Measurements from ENCODE around the gene MRPS2.
"Not testable (repeated sequence)": the region's sequence is repeated elsewhere in the genome, so short reads cannot be mapped to it uniquely, and the experiment has no call there.

The MRPS2 gene

DNA sequence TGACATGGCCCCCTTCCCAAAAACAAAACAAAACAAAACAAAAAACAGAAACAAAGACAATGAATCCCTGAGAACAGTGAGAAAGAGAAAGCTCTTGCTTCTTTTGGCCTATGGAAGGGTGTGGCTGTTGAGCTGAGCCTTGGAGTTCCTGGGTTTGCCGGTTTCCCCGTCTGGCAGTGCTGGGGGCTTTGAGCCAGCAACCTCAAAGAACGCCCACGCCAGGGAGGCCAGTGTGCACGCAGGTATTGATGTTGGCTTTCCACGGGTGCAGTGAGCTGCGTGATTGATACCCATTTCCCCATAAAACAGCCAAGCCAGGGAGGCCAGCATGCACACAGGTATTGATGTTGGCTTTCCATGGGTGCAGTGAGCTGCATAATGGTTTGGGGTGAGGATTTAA lies 12.4 kb downstream of the MRPS2 start:
- CTCF ChIA-PET = no interaction called here
- Mint-ChIP-seq H3K27ac (no peak overlapping the region), H3K4me3 (no peak overlapping the region), H3K27me3 (peaks cover 13% of the 10 kb centered on the region), H3K36me3 (no peaks in the 10 kb centered on the region), H3K9me3 (peaks cover 6% of the 10 kb centered on the region), H3K4me1 (peaks cover 6% of the 10 kb centered on the region)
- DNase-seq = no peak

GRCh38 chr9:135513351-135513846 lies 12.9 kb downstream of the MRPS2 start:
- Mint-ChIP-seq H3K36me3 (no peaks in the 10 kb centered on the region), H3K27ac (no peak overlapping the region), H3K4me1 (peaks cover 6% of the 10 kb centered on the region), H3K27me3 (peaks cover 8% of the 10 kb centered on the region), H3K4me3 (no peak overlapping the region), H3K9me3 (peaks cover 6% of the 10 kb centered on the region)
- CTCF ChIA-PET = no interaction called here
- DNase-seq = no peak

DNA sequence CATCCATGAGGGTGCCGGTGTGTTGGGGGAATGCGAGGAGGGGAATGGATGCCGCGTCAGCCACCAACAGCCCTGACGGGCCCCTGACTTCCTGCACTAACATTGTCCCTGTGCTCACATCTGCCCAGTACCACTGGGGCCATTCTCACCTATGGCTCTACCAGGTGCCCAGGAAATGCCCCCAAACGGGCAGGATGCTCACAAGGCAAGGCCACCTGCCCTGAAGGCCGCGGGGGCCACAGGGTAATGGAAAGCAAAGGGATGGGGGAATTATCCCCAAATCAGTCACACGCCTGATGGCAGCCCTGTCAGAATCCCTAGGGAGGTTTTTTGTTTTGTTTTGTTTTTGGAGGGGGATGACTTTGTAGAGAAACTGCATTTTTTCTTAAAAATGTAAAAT lies 13.4 kb downstream of the MRPS2 start:
- DNase-seq, H3K27me3 Mint-ChIP-seq, H3K36me3 Mint-ChIP-seq, CTCF ChIA-PET, H3K4me3 Mint-ChIP-seq, H3K27ac Mint-ChIP-seq, H3K4me1 Mint-ChIP-seq, H3K9me3 Mint-ChIP-seq: not testable (repeated sequence)

GRCh38 chr9:135514342-135515082 lies 14.0 kb downstream of the MRPS2 start:
- no peak overlapping the region for H3K27ac Mint-ChIP-seq
- H3K9me3 Mint-ChIP-seq = peaks cover 1% of the 10 kb centered on the region
- CTCF ChIA-PET = no interaction called here
- H3K4me3 Mint-ChIP-seq = no peak overlapping the region
- DNase-seq = no peak
- H3K27me3 Mint-ChIP-seq = peaks cover 5% of the 10 kb centered on the region
- no peaks in the 10 kb centered on the region for H3K36me3 Mint-ChIP-seq
- H3K4me1 Mint-ChIP-seq = peaks cover 6% of the 10 kb centered on the region

DNA sequence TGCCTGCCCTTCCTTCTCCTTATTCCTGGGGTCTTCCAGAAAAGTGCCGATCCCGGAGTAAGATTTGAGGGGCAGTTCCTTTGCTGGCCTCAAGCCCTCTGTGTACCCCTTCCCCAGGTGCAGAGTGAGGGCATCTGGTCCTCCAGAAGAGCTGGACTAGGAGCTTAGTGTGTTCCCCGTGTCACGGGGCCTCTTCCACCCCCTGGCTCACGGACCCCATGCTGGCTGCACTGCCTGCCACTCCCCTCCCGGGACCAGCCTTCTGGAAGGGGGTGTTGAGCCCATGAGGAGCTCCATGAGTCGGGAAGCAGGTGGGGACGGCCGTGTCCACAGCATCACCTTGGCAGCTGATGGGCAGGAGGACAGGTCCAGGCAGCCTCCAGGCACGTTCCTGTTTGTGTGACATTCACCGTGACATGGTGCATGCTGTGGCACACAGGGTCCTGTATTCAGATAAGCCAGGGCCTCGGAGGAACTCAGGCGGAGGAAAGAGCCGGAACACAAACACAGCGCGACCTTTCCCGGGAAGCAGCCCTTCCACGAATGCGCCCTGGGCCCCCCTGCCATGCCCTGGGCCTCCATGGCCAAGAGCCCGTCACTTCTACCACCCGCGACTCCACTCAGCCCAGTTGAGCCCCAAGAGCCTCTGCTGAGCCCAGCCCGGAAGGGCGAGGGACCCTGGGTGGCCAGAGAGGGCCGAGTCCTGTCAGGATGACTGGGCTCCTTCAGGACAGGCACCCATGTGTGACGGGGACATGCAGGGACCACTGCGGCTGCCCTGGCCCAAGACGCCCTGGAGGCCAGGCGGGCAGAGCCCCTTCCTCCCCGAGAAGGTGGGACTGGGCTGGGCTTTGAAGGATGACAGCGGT lies 14.8 kb downstream of the MRPS2 start:
- Mint-ChIP-seq H3K27ac (no peak overlapping the region), H3K9me3 (no peaks in the 10 kb centered on the region), H3K4me3 (no peak overlapping the region), H3K27me3 (peaks cover 5% of the 10 kb centered on the region), H3K36me3 (no peaks in the 10 kb centered on the region), H3K4me1 (peaks cover 6% of the 10 kb centered on the region)
- CTCF ChIA-PET = no interaction called here
- no peak for DNase-seq

DNA sequence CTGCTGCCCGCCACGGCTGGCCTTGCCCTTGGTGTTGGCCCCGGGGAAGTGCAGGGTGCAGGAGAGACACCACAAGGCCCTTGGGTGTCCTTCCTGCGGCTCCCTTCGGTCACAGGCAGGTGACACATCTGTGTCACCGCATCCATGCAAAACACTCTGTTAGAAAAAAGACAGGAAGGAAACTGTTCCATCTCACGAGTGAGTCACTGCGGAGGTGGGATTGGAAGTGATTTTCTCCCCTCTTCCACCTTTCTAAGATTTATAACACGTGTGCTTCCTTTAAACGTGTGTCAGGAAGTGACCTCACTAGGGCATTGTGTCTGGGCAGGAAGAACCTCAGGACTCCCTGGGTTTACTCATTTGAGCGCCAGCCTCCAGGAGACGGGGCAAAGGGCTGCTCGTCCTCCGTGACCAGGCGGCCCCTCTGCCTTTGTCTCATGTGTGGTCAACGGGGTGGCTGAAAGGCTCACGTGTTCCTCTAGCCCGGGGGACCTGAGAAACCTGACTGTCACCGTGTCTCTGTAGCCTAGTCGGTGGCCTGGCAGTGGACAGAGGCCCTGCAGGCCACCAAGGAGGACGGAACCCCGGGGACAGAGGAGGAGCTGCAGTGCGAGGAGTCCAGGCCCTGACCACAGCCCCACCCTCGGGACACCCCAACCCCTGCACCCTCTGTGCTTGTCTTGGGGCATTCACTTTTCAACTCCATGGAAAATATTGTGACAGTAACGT lies 15.8 kb downstream of the MRPS2 start:
- Mint-ChIP-seq H3K27me3 (peaks cover 5% of the 10 kb centered on the region), H3K36me3 (no peaks in the 10 kb centered on the region), H3K9me3 (no peaks in the 10 kb centered on the region), H3K4me3 (no peak overlapping the region), H3K4me1 (peaks cover 4% of the 10 kb centered on the region), H3K27ac (no peak overlapping the region)
- no peak for DNase-seq
- CTCF ChIA-PET = no interaction called here

DNA sequence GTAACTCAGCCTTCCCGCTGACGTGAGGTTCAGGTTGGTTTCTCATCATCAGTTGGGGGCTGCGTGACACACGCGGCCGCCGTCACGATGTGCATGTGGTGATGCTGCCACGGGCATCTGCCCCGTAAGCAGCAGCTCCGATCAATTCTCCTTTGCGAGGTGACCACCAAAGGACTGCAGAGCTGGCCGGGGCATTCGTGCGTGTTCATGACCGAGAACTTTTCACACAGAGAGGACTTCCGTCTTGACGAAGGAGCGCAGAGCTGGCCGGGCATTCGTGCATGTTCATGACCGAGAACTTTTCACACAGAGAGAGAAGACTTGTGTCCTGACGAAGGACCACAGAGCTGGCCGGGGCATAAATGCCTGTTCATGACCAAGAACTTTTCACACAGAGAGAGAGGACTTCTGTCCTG lies 16.9 kb downstream of the MRPS2 start:
- H3K36me3 Mint-ChIP-seq = no peaks in the 10 kb centered on the region
- CTCF ChIA-PET = interaction anchor here (1.2 kb wide), 1 partner anchor 13 kb away, joined by 7 read pairs; no protein-coding TSS in a partner anchor

GRCh38 chr9:135519179-135519971 lies 18.9 kb downstream of the MRPS2 start:
- Mint-ChIP-seq H3K4me3 (no peak overlapping the region), H3K27ac (no peak overlapping the region), H3K9me3 (no peaks in the 10 kb centered on the region), H3K27me3 (peaks cover 5% of the 10 kb centered on the region), H3K36me3 (no peaks in the 10 kb centered on the region), H3K4me1 (peaks cover 4% of the 10 kb centered on the region)
- CTCF ChIA-PET = no interaction called here
- no peak for DNase-seq

More for the DNA sequence above, 16.9 kb downstream of the MRPS2 start:
- H3K27ac Mint-ChIP-seq = no peak overlapping the region
- DNase-seq = no peak
- peaks cover 5% of the 10 kb centered on the region for H3K27me3 Mint-ChIP-seq
- peaks cover 4% of the 10 kb centered on the region for H3K4me1 Mint-ChIP-seq
- no peak overlapping the region for H3K4me3 Mint-ChIP-seq
- H3K9me3 Mint-ChIP-seq = no peaks in the 10 kb centered on the region

DNA sequence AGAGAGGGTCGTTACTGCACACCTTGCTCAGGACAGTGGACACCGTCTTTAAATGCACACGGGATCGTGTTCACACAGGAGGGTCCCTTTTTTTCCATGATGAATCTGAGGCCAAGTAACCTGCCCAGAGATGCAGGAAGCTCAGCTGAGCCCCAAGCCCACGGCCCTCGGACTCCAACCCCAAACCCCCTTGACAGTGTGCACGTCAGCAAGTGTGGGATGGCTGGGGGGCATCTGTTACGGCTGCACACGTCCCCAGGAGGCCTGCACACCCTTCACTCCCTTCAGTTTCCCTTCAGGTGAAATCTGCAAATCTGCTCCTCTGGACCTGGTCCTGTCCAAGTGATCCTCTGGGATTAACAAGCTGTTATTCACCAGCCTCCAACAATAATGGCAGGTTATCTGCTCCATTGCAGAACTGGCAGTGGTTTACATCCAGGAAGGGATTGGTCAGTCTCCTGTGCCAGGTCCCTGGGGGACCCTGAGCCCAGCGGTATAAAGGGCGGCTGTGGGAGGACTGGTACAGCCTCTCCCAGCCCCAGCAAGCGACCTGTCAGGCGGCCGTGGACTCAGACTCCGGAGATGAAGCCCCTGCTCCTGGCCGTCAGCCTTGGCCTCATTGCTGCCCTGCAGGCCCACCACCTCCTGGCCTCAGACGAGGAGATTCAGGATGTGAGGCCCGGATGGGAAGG lies 20.6 kb downstream of the MRPS2 start, which contains the start of gene LCN1:
Gene LCN1, plus strand, starts transcription at position 525 of the 692 bp plus-strand sequence. Its CDS starts 58 bp downstream, at position 583.
- H3K4me3 Mint-ChIP-seq = no peak within 1 kb of the TSS
- CTCF ChIA-PET = no interaction called here
- DNase-seq = peak; percentile 14
- no peak within 1 kb of the TSS for H3K27ac Mint-ChIP-seq
- no peaks in the 10 kb centered on the region for H3K9me3 Mint-ChIP-seq
- peaks cover 2% of the 10 kb centered on the region for H3K4me1 Mint-ChIP-seq
- H3K27me3 Mint-ChIP-seq = peaks cover 5% of the 10 kb centered on the region
- no peaks in the 10 kb centered on the region for H3K36me3 Mint-ChIP-seq

GRCh38 chr9:135521608-135522095 lies 21.2 kb downstream of the MRPS2 start:
- H3K27me3 Mint-ChIP-seq = peaks cover 5% of the 10 kb centered on the region
- CTCF ChIA-PET = no interaction called here
- H3K4me3 Mint-ChIP-seq = no peak overlapping the region
- peak; percentile 17 for DNase-seq
- no peaks in the 10 kb centered on the region for H3K9me3 Mint-ChIP-seq
- no peaks in the 10 kb centered on the region for H3K4me1 Mint-ChIP-seq
- no peaks in the 10 kb centered on the region for H3K36me3 Mint-ChIP-seq
- no peak overlapping the region for H3K27ac Mint-ChIP-seq

- Mint-ChIP-seq H3K27me3 (peaks cover 4% of the 10 kb centered on the region), H3K36me3 (no peaks in the 10 kb centered on the region), H3K4me1 (no peaks in the 10 kb centered on the region), H3K4me3 (no peak overlapping the region), H3K27ac (no peak overlapping the region), H3K9me3 (no peaks in the 10 kb centered on the region)
- no peak for DNase-seq
- CTCF ChIA-PET = no interaction called here
These were observed 21.8 kb downstream of the MRPS2 start for GRCh38 chr9:135522137-135522877.

- H3K27ac Mint-ChIP-seq = no peak overlapping the region
- no peak overlapping the region for H3K4me3 Mint-ChIP-seq
- DNase-seq = no peak
- H3K27me3 Mint-ChIP-seq = no peaks in the 10 kb centered on the region
- CTCF ChIA-PET = no interaction called here
- H3K9me3 Mint-ChIP-seq = no peaks in the 10 kb centered on the region
- no peaks in the 10 kb centered on the region for H3K4me1 Mint-ChIP-seq
- H3K36me3 Mint-ChIP-seq = no peaks in the 10 kb centered on the region
These were observed 22.4 kb downstream of the MRPS2 start for GRCh38 chr9:135522931-135523330.

Data from activated naive CD4-positive, alpha-beta T cell treated with anti-CD3 and anti-CD28 coated beads, Interleukin-2, amount 10 ng/mL, durations not matched to agents 7 days and 5 days (primary cell).